ENCODE results near the gene DPYD.
A peak's percentile ranks its signal among the peaks of the same experiment; 100 is the strongest.

The DPYD gene

GRCh38 chr1:97906567-97907241 is 14.1 kb downstream of the DPYD start:
- no peak for DNase-seq

DNA sequence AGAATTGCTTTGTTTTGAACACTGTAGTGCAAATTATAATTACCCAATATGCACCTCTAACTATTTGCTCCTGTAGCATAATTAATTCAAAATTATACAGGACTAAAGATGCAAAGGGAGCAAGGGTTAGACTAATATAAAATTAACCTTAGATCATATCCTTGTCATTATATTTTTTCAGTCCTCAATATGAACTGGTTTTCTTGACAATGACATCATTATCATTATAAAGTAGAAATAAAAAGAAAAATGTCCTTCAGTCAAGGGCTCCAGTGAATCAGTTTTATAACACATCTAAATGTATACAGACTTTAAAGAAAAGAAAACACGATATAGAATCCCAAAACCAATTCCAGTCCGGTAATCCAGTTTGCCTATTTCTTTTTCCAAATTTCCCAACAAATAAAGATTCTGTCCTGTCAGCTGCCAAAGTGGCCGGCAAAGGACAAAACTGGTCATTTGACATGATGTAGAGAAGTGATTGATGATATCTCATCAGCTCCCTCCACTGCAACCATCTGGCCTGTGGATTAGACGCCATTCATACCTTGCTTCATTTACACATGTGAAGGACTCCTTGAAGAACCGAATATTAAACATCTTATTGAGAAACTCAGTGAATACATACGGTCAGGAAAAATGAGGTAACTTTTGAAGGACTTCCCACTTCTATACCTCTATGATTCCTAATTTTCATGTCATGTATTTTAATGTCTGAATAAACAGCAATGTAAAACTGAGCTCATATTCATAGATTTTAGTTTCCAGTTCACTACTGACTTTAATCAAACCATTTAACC is 15.5 kb downstream of the DPYD start:
- peak; percentile 89 for DNase-seq

DNA sequence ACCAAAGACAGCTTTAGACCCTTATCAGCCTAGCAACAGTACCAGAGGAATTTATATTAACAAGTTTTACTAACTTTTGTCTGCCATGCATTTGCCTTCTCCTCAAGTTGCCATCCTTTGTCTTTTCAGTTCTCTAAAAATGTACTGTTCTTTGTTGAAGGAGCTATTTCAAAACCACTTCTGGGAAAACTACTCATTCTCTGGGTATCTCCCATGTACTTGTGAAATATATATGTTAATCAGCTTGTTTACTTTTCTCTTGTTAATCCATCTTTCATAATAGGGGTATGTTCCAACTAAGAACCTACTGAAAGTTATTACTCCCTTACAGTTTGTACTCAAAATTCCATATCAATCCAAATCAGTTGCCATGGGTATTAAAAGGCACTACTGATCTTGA is 16.3 kb downstream of the DPYD start:
- DNase-seq, result no peak

- DNase-seq, result no peak
Observed at GRCh38 chr1:97903626-97904025, 17.2 kb downstream of the DPYD start.

- DNase-seq, result no peak
Observed at GRCh38 chr1:97902067-97902466, 18.8 kb downstream of the DPYD start.

- DNase-seq, result no peak
Observed at GRCh38 chr1:97901017-97901658, 19.7 kb downstream of the DPYD start.

GRCh38 chr1:97898948-97899347 is 21.9 kb downstream of the DPYD start:
- no peak for DNase-seq

DNA sequence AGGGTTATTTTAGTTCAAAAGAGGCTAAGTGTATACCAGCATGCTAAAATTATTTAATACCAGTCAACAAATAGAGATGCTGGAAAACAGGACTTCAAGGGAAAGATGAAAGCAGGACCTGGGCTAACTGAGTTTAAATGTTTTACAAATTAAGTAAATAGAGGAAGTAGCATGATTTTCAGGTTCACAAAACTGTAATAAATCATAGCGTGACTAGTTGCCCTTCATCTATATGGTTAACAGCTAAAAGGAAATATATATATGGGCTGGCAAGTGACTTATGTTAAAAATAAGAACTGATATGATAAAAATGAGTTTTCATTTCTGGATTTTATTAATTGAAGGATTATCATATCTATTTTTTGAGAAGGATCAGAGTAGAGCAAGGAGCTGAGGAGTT is 25.6 kb downstream of the DPYD start:
- no peak for DNase-seq

- DNase-seq, result no peak
Observed at GRCh38 chr1:97893844-97894243, 27.0 kb downstream of the DPYD start.

- DNase-seq, result no peak
Observed at GRCh38 chr1:97886199-97886598, 34.6 kb downstream of the DPYD start.

- DNase-seq, result no peak
Observed at GRCh38 chr1:97883823-97884222, 37.0 kb downstream of the DPYD start.

- no peak for DNase-seq
Observed at GRCh38 chr1:97877307-97877706, 43.5 kb downstream of the DPYD start.

DNA sequence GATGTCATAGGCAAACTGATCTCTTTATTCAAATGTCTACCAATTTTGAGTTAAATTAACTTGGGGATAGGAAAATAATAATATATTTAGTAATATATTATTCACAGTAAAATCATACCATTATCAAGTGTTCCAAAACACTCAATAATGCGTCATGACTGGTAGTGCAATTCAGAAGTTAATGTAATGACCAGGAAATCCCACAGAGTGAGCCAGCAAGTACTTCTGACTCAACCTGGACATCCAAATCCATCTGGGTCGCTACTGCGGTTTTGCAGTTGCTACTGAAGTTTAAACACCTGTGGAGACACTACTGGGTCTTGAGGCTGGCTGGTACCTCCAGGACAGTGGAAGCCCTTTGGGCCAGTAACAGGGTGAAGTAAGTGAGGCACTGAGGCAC is 44.8 kb downstream of the DPYD start:
- no peak for DNase-seq

DNA sequence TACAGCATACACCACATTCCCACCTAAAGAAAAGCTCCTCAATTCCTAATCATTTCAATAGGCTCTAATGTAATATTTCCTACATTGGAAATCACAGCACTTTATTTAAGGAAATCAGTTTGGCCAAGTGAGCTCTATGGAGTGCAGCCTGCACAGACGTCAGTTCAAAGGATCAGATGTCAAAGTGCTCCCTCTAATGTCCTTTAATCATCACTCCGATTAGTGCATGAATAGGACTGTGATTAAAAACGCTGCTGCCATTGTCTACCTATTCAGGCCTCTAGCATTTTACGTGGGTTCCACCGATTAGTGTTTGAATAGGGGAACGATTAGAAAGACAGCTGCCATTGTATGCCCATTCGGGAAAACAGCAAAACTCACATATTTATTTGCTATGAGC is 50.2 kb downstream of the DPYD start:
- peak; percentile 64 for DNase-seq

- no peak for DNase-seq
Observed at GRCh38 chr1:97869441-97869840, 51.4 kb downstream of the DPYD start.

- no peak for DNase-seq
Observed at GRCh38 chr1:97867127-97867526, 53.7 kb downstream of the DPYD start.

DNA sequence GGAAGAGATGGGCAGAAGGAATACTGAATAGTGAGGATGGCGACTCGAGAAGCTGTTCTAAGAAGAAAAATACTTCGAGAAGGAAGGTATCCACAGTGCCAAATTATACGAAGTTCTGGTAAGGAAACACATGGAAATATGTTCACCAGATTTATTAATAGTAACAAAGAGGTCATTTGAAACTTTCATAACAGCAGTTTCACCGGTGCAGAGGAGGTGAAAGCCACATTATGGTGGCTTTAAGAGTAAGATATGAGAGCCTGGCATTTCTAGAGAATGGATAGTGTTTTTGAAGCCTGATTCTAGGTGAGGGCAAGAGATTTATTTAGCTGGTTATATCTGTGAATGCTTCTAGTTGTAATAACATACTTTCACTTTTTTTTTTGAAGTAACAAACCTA is 56.2 kb downstream of the DPYD start:
- DNase-seq, result no peak

DNA sequence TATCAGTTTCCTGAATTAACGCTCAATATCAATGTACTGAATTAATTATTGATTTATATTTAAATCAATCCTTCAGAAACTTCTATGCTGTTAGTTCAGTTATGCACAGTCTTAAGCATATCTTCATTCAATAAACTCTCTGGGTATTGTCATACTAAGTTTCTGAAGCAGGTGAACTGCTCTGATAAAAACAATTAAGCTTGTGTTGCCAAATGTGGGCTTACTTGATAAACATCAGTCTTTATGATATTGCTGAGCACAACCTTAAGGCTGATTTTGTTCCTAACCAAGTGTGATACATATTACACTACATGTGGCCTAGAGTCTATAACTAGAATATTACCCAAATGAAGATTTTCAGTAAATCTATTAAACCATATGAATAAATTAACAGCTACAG is 67.6 kb downstream of the DPYD start:
- no peak for DNase-seq

- DNase-seq, result no peak
Observed at GRCh38 chr1:97849345-97850340, 71.2 kb downstream of the DPYD start.

- DNase-seq, result no peak
Observed at GRCh38 chr1:97845805-97846204, 75.0 kb downstream of the DPYD start.

GRCh38 chr1:97844552-97845089 is 76.2 kb downstream of the DPYD start:
- DNase-seq, result no peak

- DNase-seq, result peak; percentile 76
Observed at GRCh38 chr1:97841338-97841737, 79.5 kb downstream of the DPYD start.

DNA sequence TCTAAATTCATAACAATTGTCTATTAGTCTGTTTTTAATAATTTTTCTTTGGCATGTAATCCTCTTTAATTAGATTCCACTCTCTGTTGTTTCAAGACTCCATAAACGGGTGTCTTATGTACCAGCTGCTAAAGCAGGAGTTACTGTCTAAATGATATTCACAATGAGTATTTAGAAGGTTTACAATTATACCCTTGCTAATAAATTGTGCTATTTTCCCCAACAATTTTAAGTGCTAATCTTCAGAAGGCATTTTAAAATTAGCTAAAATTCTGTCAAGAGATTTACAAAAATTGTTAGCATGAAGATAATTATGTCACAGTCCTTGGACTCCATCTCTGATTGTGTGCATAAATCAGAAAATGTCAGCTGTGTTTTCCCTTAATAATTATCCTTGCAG is 83.7 kb downstream of the DPYD start:
- DNase-seq, result peak; percentile 34

Data from NCI-H82 (cell line).